Endodermal cell (in vitro differentiated cells): Measurements from ENCODE around the gene CHCHD4. TPM values are rescaled to one million over a fixed set of nuclear protein-coding genes. Genes with fewer than 3 reads are reported as not detected.

Experiments
- DNase-seq: peaks from one replicate; pipeline ENCODE4 v3.0.0-alpha.2; 2017
- H3K27ac ChIP-seq: 2 replicates; pipeline ENCODE4 v1.5.1; 2013; ENCODE audit warnings: mild to moderate bottlenecking, low read depth, low read length, moderate library complexity
- H3K27me3 ChIP-seq: 2 replicates; pipeline ENCODE4 v1.6.1; 2013; ENCODE audit warnings: mild to moderate bottlenecking, low read length, moderate library complexity; ENCODE audit not compliant: insufficient read depth, control insufficient read depth, poor library complexity, severe bottlenecking
- H3K36me3 ChIP-seq: 2 replicates; pipeline ENCODE4 v1.7.0; 2013; ENCODE audit warnings: mild to moderate bottlenecking, low read length, moderate library complexity; ENCODE audit not compliant: control insufficient read depth, insufficient read depth
- H3K4me1 ChIP-seq: one replicate; pipeline ENCODE4 v1.7.0; 2013; ENCODE audit warnings: low read length; ENCODE audit not compliant: control insufficient read depth, insufficient read depth
- H3K4me3 ChIP-seq: 2 replicates; pipeline ENCODE4 v1.5.1; 2013; ENCODE audit warnings: mild to moderate bottlenecking, low read length, moderate library complexity
- H3K9ac ChIP-seq: 2 replicates; pipeline ENCODE4 v1.6.1; 2013; ENCODE audit warnings: mild to moderate bottlenecking, low read length, moderate library complexity; ENCODE audit not compliant: poor library complexity, severe bottlenecking; ENCODE audit errors: extremely low read depth
- H3K9me3 ChIP-seq: 2 replicates; pipeline ENCODE4 v1.6.1; 2013; ENCODE audit warnings: mild to moderate bottlenecking, low read length, moderate library complexity; ENCODE audit not compliant: control insufficient read depth
- H3K27ac Mint-ChIP-seq: 2 replicates; pipeline ENCODE4 v1.8.0; 2020; ENCODE audit warnings: mixed read lengths
- H3K27me3 Mint-ChIP-seq: 2 replicates; pipeline ENCODE4 v1.8.0; 2021; ENCODE audit warnings: mild to moderate bottlenecking, mixed read lengths; ENCODE audit not compliant: insufficient read depth
- H3K36me3 Mint-ChIP-seq: 2 replicates; pipeline ENCODE4 v1.8.0; 2020; ENCODE audit warnings: low read depth, mixed read lengths
- H3K4me1 Mint-ChIP-seq: 2 replicates; pipeline ENCODE4 v1.8.0; 2020; ENCODE audit warnings: mixed read lengths
- H3K4me3 Mint-ChIP-seq: 2 replicates; pipeline ENCODE4 v1.8.0; 2020; ENCODE audit warnings: mild to moderate bottlenecking, moderate library complexity, mixed read lengths
- H3K9me3 Mint-ChIP-seq: 2 replicates; pipeline ENCODE4 v1.8.0; 2020; ENCODE audit warnings: mild to moderate bottlenecking, mixed read lengths
- WGBS, 2 experiments: methylation state at CpG; one replicate each; pipeline versions ENCODE4 v1.1.5 to v1.1.7; 2013; ENCODE audit warnings: missing lambda C conversion rate in 2 of 2, mixed read lengths in 1 of 2; ENCODE audit not compliant: insufficient coverage in 1 of 2, insufficient read length in 1 of 2; 5-methylcytosine and 5-hydroxymethylcytosine counted together
- total RNA-seq, 2 donors: library from RNA; stranded (reverse); fragmentation: NEBNext Ultra II Directional in 1 of 2; extraction: Animal tissue kit (Norgen Biotek cat#: 25700) in 1 of 2; gene quantifications; 2 replicates in 1 of 2; 3 replicates in 1 of 2; pipeline ENCODE4 v1.2.1, GENCODE V29; 2021
- TF ChIP-seq, protein P1 (sequence below): fragments of 200-600 bp; sonication (generic); conservative IDR thresholded peaks from 2 replicates; pipeline ENCODE4 v1.5.0; 2021; ENCODE audit warnings: antibody characterized with exemption, mild to moderate bottlenecking

The CHCHD4 gene
- total RNA-seq, 2 donors from 2014 or later: 16.2 to 20.5 TPM

DNA sequence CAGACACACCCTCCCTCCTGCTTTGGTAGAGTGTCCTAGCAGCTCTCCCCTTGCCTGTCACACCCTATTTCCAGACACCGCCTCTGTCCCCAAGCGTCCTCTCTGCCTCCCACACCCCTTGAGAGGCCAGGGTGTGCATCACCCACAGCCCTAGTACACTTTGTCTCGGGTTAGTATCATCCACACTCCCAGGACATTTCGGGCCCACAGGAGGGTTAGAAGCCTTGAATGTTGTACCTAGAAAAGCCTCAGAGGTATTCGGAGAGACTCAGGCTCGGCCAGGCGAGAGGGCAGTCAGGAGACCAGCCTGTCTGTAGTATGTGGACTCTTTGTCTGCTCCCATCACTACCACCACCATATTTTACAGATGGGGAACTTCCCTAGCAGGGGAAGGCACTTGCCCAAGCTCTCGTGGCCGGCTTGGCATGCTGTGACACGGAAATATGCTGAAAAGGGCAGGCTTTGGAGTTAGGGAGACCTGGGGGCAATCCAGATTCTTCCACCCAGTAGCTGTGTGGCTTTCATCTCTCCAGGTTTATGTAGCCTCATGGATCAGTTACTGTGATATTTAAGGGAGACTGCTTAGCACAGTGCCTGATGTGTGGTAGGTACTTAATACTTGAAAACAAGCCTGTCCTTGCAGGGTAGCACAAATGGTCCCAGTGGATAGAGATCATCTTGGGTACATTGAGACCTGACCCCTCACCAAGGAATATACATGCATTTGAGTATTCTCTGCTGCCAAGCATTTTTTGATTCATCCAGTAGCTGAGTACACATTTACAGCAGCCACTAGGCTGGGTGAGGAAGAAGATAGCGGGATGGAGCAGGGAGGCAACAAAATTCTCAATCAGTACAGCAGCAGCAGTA is 1.6 kb upstream of the CHCHD4 start:
- Mint-ChIP-seq H3K36me3 (peaks cover 54% of the 10 kb centered on the region), H3K27ac (peak overlapping the region; percentile 92), H3K27me3 (no peaks in the 10 kb centered on the region), H3K4me3 (peak overlapping the region; percentile 93), H3K9me3 (peaks cover 4% of the 10 kb centered on the region), H3K4me1 (peaks cover 19% of the 10 kb centered on the region)
- peaks cover 22% of the 10 kb centered on the region for H3K9me3 ChIP-seq
- 70 to 89% methylated on average over 3 to 11 of the region's 11 CpGs for WGBS, 2 experiments
- peak overlapping the region; percentile 89 for H3K9ac ChIP-seq
- peak overlapping the region; percentile 92 for H3K4me3 ChIP-seq
- H3K27ac ChIP-seq: no peak overlapping the region
- no peaks in the 10 kb centered on the region for H3K27me3 ChIP-seq
- peaks cover 4% of the 10 kb centered on the region for H3K4me1 ChIP-seq
- H3K36me3 ChIP-seq: peaks cover 63% of the 10 kb centered on the region
- TF ChIP-seq, protein P1, sequence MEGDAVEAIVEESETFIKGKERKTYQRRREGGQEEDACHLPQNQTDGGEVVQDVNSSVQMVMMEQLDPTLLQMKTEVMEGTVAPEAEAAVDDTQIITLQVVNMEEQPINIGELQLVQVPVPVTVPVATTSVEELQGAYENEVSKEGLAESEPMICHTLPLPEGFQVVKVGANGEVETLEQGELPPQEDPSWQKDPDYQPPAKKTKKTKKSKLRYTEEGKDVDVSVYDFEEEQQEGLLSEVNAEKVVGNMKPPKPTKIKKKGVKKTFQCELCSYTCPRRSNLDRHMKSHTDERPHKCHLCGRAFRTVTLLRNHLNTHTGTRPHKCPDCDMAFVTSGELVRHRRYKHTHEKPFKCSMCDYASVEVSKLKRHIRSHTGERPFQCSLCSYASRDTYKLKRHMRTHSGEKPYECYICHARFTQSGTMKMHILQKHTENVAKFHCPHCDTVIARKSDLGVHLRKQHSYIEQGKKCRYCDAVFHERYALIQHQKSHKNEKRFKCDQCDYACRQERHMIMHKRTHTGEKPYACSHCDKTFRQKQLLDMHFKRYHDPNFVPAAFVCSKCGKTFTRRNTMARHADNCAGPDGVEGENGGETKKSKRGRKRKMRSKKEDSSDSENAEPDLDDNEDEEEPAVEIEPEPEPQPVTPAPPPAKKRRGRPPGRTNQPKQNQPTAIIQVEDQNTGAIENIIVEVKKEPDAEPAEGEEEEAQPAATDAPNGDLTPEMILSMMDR: no peak
- DNase-seq: no peak

DNA sequence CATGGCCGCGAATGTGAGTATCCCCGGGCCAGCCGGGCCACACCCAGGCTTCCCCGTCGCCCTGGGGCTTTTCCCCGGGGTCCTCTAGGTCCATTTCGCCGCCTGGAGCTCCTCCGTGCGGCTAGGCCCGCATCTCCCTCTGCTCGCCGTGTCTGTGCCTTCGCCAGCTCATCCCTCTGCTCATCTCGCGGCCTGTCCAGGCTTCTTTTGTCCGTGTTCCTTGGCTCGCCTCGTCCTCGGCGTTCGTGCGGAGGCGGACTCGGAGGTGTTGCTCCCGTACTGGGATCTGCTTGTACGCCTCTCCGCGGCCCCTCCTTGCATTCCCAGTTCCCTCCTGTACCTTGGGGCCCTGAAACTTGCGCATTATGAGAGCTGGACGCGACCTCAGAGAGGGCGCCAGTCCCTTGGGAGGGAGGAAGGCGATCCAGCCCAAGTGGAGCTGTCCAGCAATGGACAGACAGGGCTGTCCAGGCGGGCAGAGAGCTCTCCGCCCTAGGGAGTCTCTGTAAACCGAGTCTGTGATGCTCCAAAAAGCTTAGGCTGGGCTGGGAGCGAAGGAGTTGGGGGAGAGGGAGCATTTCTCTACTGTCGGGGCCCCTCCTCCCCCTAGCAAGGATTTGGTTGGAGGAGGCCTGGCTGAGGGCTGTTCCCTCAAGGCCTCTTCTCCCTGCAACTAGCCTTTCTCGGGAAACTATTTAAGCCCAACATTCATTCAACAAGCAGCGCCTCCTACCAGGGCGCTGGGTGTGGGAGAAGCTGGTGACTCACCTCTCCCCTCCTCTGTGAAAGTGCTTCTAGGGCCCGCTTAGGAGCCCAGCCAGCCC is 735 bp upstream of the CHCHD4 start:
- DNase-seq: peak; percentile 88
- peaks cover 4% of the 10 kb centered on the region for H3K4me1 ChIP-seq
- H3K9me3 Mint-ChIP-seq: peaks cover 13% of the 10 kb centered on the region
- H3K27me3 ChIP-seq: no peaks in the 10 kb centered on the region
- peak overlapping the region; percentile 84 for H3K27ac ChIP-seq
- peaks cover 63% of the 10 kb centered on the region for H3K36me3 ChIP-seq
- TF ChIP-seq, protein P1: no peak
- peak overlapping the region; percentile 92 for H3K27ac Mint-ChIP-seq
- H3K4me3 ChIP-seq: peak overlapping the region; percentile 92
- H3K4me1 Mint-ChIP-seq: peaks cover 19% of the 10 kb centered on the region
- peak overlapping the region; percentile 93 for H3K4me3 Mint-ChIP-seq
- peak overlapping the region; percentile 89 for H3K9ac ChIP-seq
- H3K27me3 Mint-ChIP-seq: no peaks in the 10 kb centered on the region
- H3K36me3 Mint-ChIP-seq: peaks cover 54% of the 10 kb centered on the region
- WGBS, 2 experiments: 0 to 1% methylated on average over 34 to 44 of the region's 44 CpGs
- peaks cover 30% of the 10 kb centered on the region for H3K9me3 ChIP-seq

DNA sequence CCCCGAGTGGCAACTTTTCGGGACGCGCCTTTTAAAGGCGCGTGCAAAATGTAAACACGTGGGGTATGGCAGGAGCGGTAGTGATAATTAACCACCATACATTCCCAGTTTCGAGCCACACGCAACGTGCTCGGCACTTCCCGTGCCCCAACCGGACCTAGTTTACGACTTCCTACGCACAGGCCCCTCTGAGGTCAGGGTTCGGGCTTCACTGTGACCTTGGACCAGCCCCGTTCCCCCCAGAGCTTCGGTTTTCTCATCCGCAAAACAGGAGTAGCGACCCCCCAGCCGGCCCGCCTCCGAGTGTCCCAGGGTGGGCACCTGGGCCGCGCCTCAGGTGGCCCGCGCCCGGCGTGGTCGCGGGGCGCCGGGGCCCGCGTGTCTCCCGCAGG is 451 bp downstream of the CHCHD4 start:
- Histone ChIP-seq H3K9ac (peak overlapping the region; percentile 89), H3K9me3 (peaks cover 39% of the 10 kb centered on the region), H3K4me1 (peaks cover 4% of the 10 kb centered on the region), H3K4me3 (peak overlapping the region; percentile 92), H3K36me3 (peaks cover 62% of the 10 kb centered on the region), H3K27me3 (no peaks in the 10 kb centered on the region), H3K27ac (no peak overlapping the region)
- DNase-seq: peak; percentile 80
- Mint-ChIP-seq H3K4me1 (peaks cover 19% of the 10 kb centered on the region), H3K27ac (peak overlapping the region; percentile 88), H3K9me3 (peaks cover 16% of the 10 kb centered on the region), H3K36me3 (peaks cover 54% of the 10 kb centered on the region), H3K4me3 (peak overlapping the region; percentile 93), H3K27me3 (no peaks in the 10 kb centered on the region)
- 1% methylated on average over 24 to 37 of the region's 37 CpGs for WGBS, 2 experiments
- TF ChIP-seq, protein P1: no peak
